Left ventricle myocardium superior (tissue), 1 donor: ENCODE results near the gene NPHS2. TPM values are rescaled to one million over a fixed set of nuclear protein-coding genes. Genes with fewer than 3 reads are reported as not detected.
"Not testable (repeated sequence)": the region's sequence is repeated elsewhere in the genome, so short reads cannot be mapped to it uniquely, and the experiment has no call there.

ENCODE experiments used
- ATAC-seq: fragments of 200-7000 bp; cut with Tn5 transposase; one replicate; pipeline ENCODE4 v1.9.1; 2020; ENCODE audit warnings: mild to moderate bottlenecking, moderate library complexity
- DNase-seq: peaks from one replicate; pipeline ENCODE4 v3.0.0-alpha.2; 2020
- intact Hi-C: fragments of 100-400 bp; cut with micrococcal nuclease; formaldehyde crosslinking; loops from one replicate; pipeline ENCODE4 v1.11.0; 2022
- total RNA-seq: library from RNA; stranded (reverse); fragmentation: NEBNext Ultra II Directional; extraction: Animal tissue kit (Norgen Biotek cat#: 25700); gene quantifications from one replicate; pipeline ENCODE4 v1.2.1, GENCODE V29; 2021
- donor health status: DM: no; HTN: yes; CAD: no; lungs with severe emphysema.

Gene NPHS2
- total RNA-seq, 1 donor from 2014 or later: not detected

- DNase-seq (no peak), ATAC-seq (no peak)
- intact Hi-C loops: no loop called here
These were observed 26.9 kb downstream of the NPHS2 start for GRCh38 chr1:179548666-179549367.

- intact Hi-C loops: no loop called here
These were observed 28.7 kb downstream of the NPHS2 start for GRCh38 chr1:179547021-179547535.

GRCh38 chr1:179545321-179545720, 30.4 kb downstream of the NPHS2 start:
- ATAC-seq (no peak), DNase-seq (no peak)
- intact Hi-C loops: no loop called here

More at GRCh38 chr1:179547021-179547535, 28.7 kb downstream of the NPHS2 start:
- DNase-seq (no peak), ATAC-seq (no peak)

- ATAC-seq (no peak), DNase-seq (no peak)
- intact Hi-C loops: no loop called here
These were observed 34.0 kb downstream of the NPHS2 start for GRCh38 chr1:179541774-179542173.

- DNase-seq (no peak), ATAC-seq (no peak)
- intact Hi-C loops: no loop called here
These were observed 45.4 kb downstream of the NPHS2 start for GRCh38 chr1:179530352-179530751.

- intact Hi-C loops: no loop called here
- ATAC-seq (no peak), DNase-seq (no peak)
These were observed 46.1 kb downstream of the NPHS2 start for GRCh38 chr1:179529482-179530195.

- DNase-seq, intact Hi-C loops, ATAC-seq: not testable (repeated sequence)
These were observed 57.2 kb downstream of the NPHS2 start for GRCh38 chr1:179518544-179518943.

GRCh38 chr1:179516976-179517705, 58.6 kb downstream of the NPHS2 start:
- DNase-seq (no peak), ATAC-seq (no peak)
- intact Hi-C loops: no loop called here

- DNase-seq (no peak), ATAC-seq (no peak)
- intact Hi-C loops: no loop called here
These were observed 65.7 kb downstream of the NPHS2 start for GRCh38 chr1:179510038-179510437.

GRCh38 chr1:179509384-179509783, 66.4 kb downstream of the NPHS2 start:
- no peak for DNase-seq
- intact Hi-C loops: no loop called here
- ATAC-seq: no peak

GRCh38 chr1:179506199-179506598, 69.5 kb downstream of the NPHS2 start:
- intact Hi-C loops: no loop called here

More at GRCh38 chr1:179506199-179506598, 69.5 kb downstream of the NPHS2 start:
- ATAC-seq (no peak), DNase-seq (no peak)

Other genes with a start within 250 kb of the NPHS2 start
- gene AXDND1, start 210.0 kb downstream of the NPHS2 start, total RNA-seq: not detected
- gene TDRD5, start 15.9 kb upstream of the NPHS2 start, total RNA-seq: not detected
- gene FAM163A, start 167.3 kb upstream of the NPHS2 start, total RNA-seq: 0.27 TPM